ENCODE measurements around the gene DLL4.

Gene DLL4

GRCh38 chr15:40942878-40943277, 13.7 kb downstream of the DLL4 start:
- Histone ChIP-seq H3K4me1 (ENCODE audit: control insufficient read depth, low read length) (peaks cover 30% of the 10 kb centered on the region), H3K36me3 (ENCODE audit: control insufficient read depth, low read length) (no peaks in the 10 kb centered on the region), H3K79me2 (ENCODE audit: control insufficient read depth, low read length) (no peaks in the 10 kb centered on the region), H3K4me2 (ENCODE audit: low read length) (peak overlapping the region; percentile 94), H3K27me3 (ENCODE audit: control insufficient read depth, low read length) (peaks cover 2% of the 10 kb centered on the region; the same call in 1 of the 2 replicates), H3K27ac (ENCODE audit: low read depth, low read length) (no peak overlapping the region), H3F3A (ENCODE audit: control insufficient read depth, insufficient read depth) (peaks cover 11% of the 10 kb centered on the region), H3K4me3 (ENCODE audit: low read length) (peak overlapping the region; percentile 82), H4K20me1 (ENCODE audit: control insufficient read depth, insufficient read depth, low read depth, low read length) (no peaks in the 10 kb centered on the region), H3K9me3 (ENCODE audit: control insufficient read depth, insufficient read depth, low read length) (no peaks in the 10 kb centered on the region), H3K9me2 (replicated peaks; ENCODE audit: control insufficient read depth, low read length) (no peaks in the 10 kb centered on the region)
- TF ChIP-seq EZH2phosphoT487 (IDR thresholded peaks at IDR 0.05; ENCODE audit: borderline replicate concordance, low read length), result no peak
- no peak for TF ChIP-seq CTCF (IDR thresholded peaks at IDR 0.05; ENCODE audit: low read depth, low read length, poor library complexity, severe bottlenecking)

GRCh38 chr15:40943764-40944365, 14.7 kb downstream of the DLL4 start:
- TF ChIP-seq EZH2phosphoT487 (IDR thresholded peaks at IDR 0.05; ENCODE audit: borderline replicate concordance, low read length), result no peak
- TF ChIP-seq CTCF (IDR thresholded peaks at IDR 0.05; ENCODE audit: low read depth, low read length, poor library complexity, severe bottlenecking), result no peak
- Histone ChIP-seq H3K79me2 (ENCODE audit: control insufficient read depth, low read length) (no peaks in the 10 kb centered on the region), H3F3A (ENCODE audit: control insufficient read depth, insufficient read depth) (peaks cover 11% of the 10 kb centered on the region), H3K9me3 (ENCODE audit: control insufficient read depth, insufficient read depth, low read length) (no peaks in the 10 kb centered on the region), H3K4me1 (ENCODE audit: control insufficient read depth, low read length) (peaks cover 30% of the 10 kb centered on the region), H3K27me3 (ENCODE audit: control insufficient read depth, low read length) (peaks cover 5% of the 10 kb centered on the region; the same call in 1 of the 2 replicates), H4K20me1 (ENCODE audit: control insufficient read depth, insufficient read depth, low read depth, low read length) (no peaks in the 10 kb centered on the region), H3K4me2 (ENCODE audit: low read length) (no peak overlapping the region), H3K27ac (ENCODE audit: low read depth, low read length) (no peak overlapping the region), H3K36me3 (ENCODE audit: control insufficient read depth, low read length) (no peaks in the 10 kb centered on the region), H3K4me3 (ENCODE audit: low read length) (no peak overlapping the region), H3K9me2 (replicated peaks; ENCODE audit: control insufficient read depth, low read length) (no peaks in the 10 kb centered on the region)

GRCh38 chr15:40944510-40945296, 15.6 kb downstream of the DLL4 start:
- TF ChIP-seq EZH2phosphoT487 (IDR thresholded peaks at IDR 0.05; ENCODE audit: borderline replicate concordance, low read length), result no peak
- TF ChIP-seq CTCF (IDR thresholded peaks at IDR 0.05; ENCODE audit: low read depth, low read length, poor library complexity, severe bottlenecking), result no peak
- H3K27me3 ChIP-seq (ENCODE audit: control insufficient read depth, low read length), result peaks cover 5% of the 10 kb centered on the region; the same call in 1 of the 2 replicates
- no peaks in the 10 kb centered on the region for H3K36me3 ChIP-seq (ENCODE audit: control insufficient read depth, low read length)
- no peaks in the 10 kb centered on the region for H3K9me2 ChIP-seq (replicated peaks; ENCODE audit: control insufficient read depth, low read length)
- peaks cover 30% of the 10 kb centered on the region for H3K4me1 ChIP-seq (ENCODE audit: control insufficient read depth, low read length)
- no peaks in the 10 kb centered on the region for H3K9me3 ChIP-seq (ENCODE audit: control insufficient read depth, insufficient read depth, low read length)
- H3K27ac ChIP-seq (ENCODE audit: low read depth, low read length), result no peak overlapping the region
- H3K4me3 ChIP-seq (ENCODE audit: low read length), result no peak overlapping the region
- H4K20me1 ChIP-seq (ENCODE audit: control insufficient read depth, insufficient read depth, low read depth, low read length), result no peaks in the 10 kb centered on the region
- H3K79me2 ChIP-seq (ENCODE audit: control insufficient read depth, low read length), result no peaks in the 10 kb centered on the region
- H3K4me2 ChIP-seq (ENCODE audit: low read length), result no peak overlapping the region
- H3F3A ChIP-seq (ENCODE audit: control insufficient read depth, insufficient read depth), result peaks cover 11% of the 10 kb centered on the region
